AG04450 (cell line): Measurements from ENCODE around the gene CCDC187. TPM values are rescaled to one million over a fixed set of nuclear protein-coding genes. Genes with fewer than 3 reads are reported as not detected.

Experiments used
- CTCF ChIA-PET: fragments of 300-600, 350-600 bp; formaldehyde crosslinking; extraction: SDS; loops from one replicate; lab custom pipeline; 2022; ENCODE audit warnings: antibody characterized with exemption, inconsistent platforms; lab: Charles Lee
- POLR2A ChIA-PET: fragments of 350-600 bp; formaldehyde crosslinking; extraction: SDS; loops from one replicate; lab custom pipeline; 2021; ENCODE audit warnings: antibody characterized with exemption, inconsistent platforms; lab: Yijun Ruan, JAX
- DNase-seq: peaks from one replicate; pipeline ENCODE4 v3.0.0-alpha.2; 2011; ENCODE audit warnings: low read depth, low spot score
- H3K27ac ChIP-seq: one replicate; pipeline ENCODE4 v1.5.1; 2012; ENCODE audit warnings: low read depth, low read length, control low read depth
- H3K27me3 ChIP-seq: one replicate; pipeline ENCODE4 v1.6.0; 2012; ENCODE audit warnings: low read length; ENCODE audit not compliant: control insufficient read depth, insufficient read depth
- H3K4me3 ChIP-seq: 2 replicates; pipeline ENCODE4 v1.5.1; 2011; ENCODE audit warnings: mild to moderate bottlenecking, low read depth, low read length, control low read depth
- H3K9me3 ChIP-seq: 2 replicates; pipeline ENCODE4 v1.5.1; 2012; ENCODE audit warnings: low read length; ENCODE audit not compliant: control insufficient read depth, insufficient read depth
- polyA plus RNA-seq: library from polyadenylated mRNA; depleted of rRNA; stranded (reverse); fragments of >200 nt; gene quantifications from 2 replicates; pipeline ENCODE4 v1.2.3, GENCODE V29; 2011
- TF ChIP-seq, protein P1 (sequence below): IDR thresholded peaks from 2 replicates; pipeline ENCODE4 v1.5.1; 2011; ENCODE audit warnings: low read depth, low read length, control low read depth, inconsistent platforms

The CCDC187 gene
- polyA plus RNA-seq, 1 experiment = not detected

DNA sequence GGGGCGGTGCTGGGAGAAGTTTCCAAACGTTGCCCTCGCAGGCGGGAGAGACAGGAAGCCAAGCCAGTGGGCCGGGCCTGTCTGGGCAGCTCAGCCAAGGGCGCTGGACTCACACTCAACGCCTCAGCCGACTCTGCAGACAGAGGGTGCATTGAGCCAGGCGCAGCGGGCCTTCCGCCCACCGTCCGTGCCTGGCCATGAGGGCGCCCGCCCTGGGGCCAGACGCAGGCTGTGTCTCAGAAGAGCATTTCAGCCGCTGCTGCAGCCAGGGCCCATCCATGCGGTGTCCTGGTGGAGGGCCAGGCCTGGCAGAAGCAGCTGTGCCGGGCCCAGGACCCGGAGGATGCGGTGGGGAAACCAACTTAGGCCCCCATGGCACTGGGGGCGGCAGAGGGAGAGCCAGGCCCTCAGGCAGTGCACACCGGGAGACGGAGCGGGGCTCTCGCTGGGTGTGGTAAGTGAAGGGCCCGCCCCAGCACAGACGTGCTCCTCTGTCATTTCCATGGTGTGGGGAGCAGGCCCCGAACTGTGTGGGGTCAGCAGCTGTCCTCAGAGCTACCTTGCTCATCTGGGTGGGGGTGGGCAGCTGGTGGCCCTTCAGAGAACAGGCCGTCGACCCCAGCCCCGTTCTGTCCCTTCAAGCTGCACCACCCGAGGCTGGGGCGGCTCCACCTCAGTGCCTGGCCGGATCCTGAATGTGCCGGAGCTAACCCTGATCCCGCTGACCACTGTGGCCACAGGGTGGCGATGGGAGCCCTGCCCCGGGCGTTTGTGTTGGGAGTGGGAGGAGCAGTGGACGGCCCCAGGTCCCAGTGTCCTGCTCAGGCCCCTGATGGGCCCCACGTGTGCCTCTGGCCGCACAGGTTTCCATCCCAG is 41.6 kb upstream of the CCDC187 start:
- POLR2A ChIA-PET = interaction anchor here (1.0 kb wide), 1 partner anchor 18 kb away, joined by 4 read pairs; the partner anchor contains the start of gene DNLZ
- H3K27me3 ChIP-seq = no peaks in the 10 kb centered on the region
- TF ChIP-seq, protein P1, sequence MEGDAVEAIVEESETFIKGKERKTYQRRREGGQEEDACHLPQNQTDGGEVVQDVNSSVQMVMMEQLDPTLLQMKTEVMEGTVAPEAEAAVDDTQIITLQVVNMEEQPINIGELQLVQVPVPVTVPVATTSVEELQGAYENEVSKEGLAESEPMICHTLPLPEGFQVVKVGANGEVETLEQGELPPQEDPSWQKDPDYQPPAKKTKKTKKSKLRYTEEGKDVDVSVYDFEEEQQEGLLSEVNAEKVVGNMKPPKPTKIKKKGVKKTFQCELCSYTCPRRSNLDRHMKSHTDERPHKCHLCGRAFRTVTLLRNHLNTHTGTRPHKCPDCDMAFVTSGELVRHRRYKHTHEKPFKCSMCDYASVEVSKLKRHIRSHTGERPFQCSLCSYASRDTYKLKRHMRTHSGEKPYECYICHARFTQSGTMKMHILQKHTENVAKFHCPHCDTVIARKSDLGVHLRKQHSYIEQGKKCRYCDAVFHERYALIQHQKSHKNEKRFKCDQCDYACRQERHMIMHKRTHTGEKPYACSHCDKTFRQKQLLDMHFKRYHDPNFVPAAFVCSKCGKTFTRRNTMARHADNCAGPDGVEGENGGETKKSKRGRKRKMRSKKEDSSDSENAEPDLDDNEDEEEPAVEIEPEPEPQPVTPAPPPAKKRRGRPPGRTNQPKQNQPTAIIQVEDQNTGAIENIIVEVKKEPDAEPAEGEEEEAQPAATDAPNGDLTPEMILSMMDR = peak; percentile 38
- no peak overlapping the region for H3K27ac ChIP-seq
- no peak for DNase-seq
- H3K9me3 ChIP-seq = no peaks in the 10 kb centered on the region; the same call in 1 of the 2 replicates
- H3K4me3 ChIP-seq = no peak overlapping the region
- CTCF ChIA-PET = interaction anchor here (0.5 to 1.4 kb wide), 3 partner anchors 8 to 41 kb away, joined by 3 to 4 read pairs (median 4); no protein-coding TSS in a partner anchor

DNA sequence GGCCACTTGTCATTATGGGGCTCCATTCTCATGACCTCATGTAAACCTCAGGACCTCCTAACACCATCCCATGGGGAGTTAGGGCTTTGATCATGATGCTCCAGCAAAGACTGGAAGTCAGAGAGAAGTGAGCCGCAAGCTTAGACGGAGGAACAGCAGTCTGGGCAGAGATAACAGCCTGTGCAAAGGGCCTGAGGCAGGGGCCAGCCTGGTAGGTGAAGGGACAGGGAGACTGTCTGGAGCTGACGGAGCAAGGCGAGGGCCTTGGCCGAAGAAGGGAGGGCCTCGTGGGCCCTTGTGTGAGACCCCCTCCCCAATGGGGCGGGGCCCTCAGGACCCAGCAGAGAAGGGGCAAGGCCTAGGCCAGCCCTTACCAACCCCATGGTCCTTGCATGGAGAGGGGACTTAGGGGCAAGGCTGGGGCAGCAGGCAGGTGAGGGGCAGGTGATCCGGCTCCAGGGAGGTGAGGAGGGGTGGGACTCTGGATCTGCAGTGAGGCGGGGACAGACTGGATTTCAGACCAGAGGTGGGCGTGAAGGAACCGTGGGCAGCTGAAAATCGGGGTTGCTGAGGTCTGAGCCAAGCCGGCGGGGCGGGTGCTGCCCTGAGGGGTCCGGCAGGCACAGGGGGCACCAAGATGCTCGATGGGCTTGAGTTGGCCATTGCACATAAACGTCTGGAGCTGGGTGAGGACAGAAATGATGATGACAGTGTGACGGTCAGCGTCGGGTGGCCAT is 40.8 kb upstream of the CCDC187 start:
- no peaks in the 10 kb centered on the region; the same call in 1 of the 2 replicates for H3K9me3 ChIP-seq
- no peak overlapping the region for H3K4me3 ChIP-seq
- ChIA-PET POLR2A (no interaction called here), CTCF (interaction anchor here (0.6 to 1.4 kb wide), 2 partner anchors 7 to 44 kb away, joined by 4 to 7 read pairs; no protein-coding TSS in a partner anchor)
- H3K27me3 ChIP-seq = no peaks in the 10 kb centered on the region
- peak overlapping the region; percentile 11 for H3K27ac ChIP-seq
- no peak for DNase-seq
- TF ChIP-seq, protein P1 = no peak

DNA sequence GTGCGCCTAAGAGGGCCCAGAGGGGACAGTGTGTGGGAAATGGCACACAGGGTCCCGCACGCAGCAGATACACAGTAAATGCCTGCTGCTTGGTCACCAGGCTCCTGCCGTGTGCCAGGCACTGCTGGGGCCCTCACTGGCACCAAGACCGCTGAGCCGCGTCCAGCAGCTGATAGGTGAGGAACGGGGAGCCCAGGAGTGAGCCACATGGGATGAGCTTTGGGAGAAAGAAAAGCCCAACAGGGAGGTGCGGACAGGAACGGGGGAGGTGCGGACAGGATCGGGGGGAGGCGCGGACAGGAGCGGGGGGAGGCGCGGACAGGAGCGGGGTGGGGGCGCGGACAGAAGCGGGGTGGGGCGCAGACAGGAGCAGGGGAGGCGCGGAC is 40.0 kb upstream of the CCDC187 start:
- CTCF ChIA-PET = no interaction called here
- Histone ChIP-seq H3K27ac (no peak overlapping the region), H3K9me3 (no peaks in the 10 kb centered on the region; the same call in 1 of the 2 replicates), H3K4me3 (no peak overlapping the region), H3K27me3 (no peaks in the 10 kb centered on the region)
- POLR2A ChIA-PET = no interaction called here
- TF ChIP-seq, protein P1 = no peak
- DNase-seq = no peak

DNA sequence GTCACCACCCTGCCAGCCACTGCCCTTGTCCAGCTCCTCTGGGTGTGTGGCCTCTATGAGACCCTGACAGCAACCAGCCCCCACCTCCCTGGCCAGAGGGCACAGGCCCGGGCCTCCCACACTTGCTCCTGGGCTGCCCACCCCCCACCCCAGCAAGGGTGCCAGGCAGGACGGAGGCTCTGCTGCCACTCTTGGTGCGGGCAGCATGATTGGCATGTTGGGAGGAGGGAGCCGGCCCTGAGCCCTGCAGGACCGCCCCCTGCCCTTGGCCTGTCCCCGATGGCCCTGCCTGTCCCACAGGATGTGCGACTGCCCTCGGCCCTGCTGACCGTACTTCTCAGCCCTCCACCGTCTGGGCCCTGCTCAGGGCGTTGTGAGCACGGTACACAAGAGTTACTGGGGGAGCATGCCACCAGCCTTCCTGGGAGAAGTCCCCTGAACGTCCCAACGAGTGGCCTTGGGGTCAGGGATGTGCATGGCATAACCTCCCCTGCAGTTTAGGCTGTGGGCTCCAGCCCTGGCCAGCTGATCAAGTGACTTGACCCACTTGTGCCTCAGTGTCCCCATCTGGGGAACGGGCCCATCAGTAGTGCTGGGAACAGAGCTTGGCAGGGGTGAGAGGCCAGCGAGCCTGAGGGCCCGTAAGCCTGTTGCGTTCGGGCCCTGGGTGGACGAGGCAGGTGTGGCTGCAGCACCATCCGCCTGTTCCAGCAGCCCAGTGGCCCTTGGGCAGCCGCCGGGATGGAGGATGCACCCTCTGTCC is 39.4 kb upstream of the CCDC187 start:
- TF ChIP-seq, protein P1 = no peak
- H3K27me3 ChIP-seq = no peaks in the 10 kb centered on the region
- ChIA-PET POLR2A (interaction anchor here (0.7 kb wide), 1 partner anchor 14 kb away, joined by 3 read pairs; no protein-coding TSS in a partner anchor), CTCF (no interaction called here)
- peak overlapping the region; percentile 47 for H3K27ac ChIP-seq
- H3K9me3 ChIP-seq = no peaks in the 10 kb centered on the region; the same call in 1 of the 2 replicates
- H3K4me3 ChIP-seq = no peak overlapping the region
- no peak for DNase-seq
